GM10248 (cell line): ENCODE measurements around the gene UBQLN4.

Experiments
- CTCF ChIA-PET: fragments of 300-600 bp; sonication (Branson Sonifier 250); formaldehyde crosslinking; extraction: SDS; loops from one replicate; lab custom pipeline; 2021; ENCODE audit warnings: antibody characterized with exemption; lab: Yijun Ruan, JAX
- POLR2A ChIA-PET: fragments of 350-650 bp; sonication (Branson Sonifier 250); formaldehyde crosslinking; extraction: SDS; loops from one replicate; lab custom pipeline; 2020; ENCODE audit warnings: antibody characterized with exemption; lab: Yijun Ruan, JAX
- DNase-seq: peaks from one replicate; pipeline ENCODE4 v3.0.0; 2012; ENCODE audit errors: extremely low spot score
- TF ChIP-seq, protein P1 (sequence below): IDR thresholded peaks from 2 replicates; pipeline ENCODE4 v1.5.1; 2012; ENCODE audit warnings: mild to moderate bottlenecking, low read depth; ENCODE audit errors: extremely low read depth, missing control alignments, control extremely low read depth

The UBQLN4 gene

DNA sequence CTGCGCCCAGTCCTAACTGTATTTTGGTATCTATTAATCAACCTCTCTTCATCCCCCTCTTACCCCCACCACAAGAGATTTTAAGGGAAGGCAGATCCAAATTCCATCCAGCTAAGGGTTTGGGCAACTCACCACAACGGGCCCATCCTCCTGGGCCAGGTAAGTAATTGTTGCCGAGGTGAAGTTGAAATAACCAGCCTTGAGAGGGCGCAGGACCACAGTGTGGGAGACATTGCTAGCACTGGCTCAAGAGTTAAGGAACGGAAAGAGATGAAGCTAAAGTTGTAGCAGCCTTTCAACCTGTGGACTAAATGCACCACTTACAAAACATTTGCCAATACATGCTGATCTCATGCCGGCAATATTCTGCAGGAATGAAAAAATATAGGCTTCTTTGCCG lies 38.8 kb downstream of the UBQLN4 start:
- DNase-seq, result no peak
- CTCF ChIA-PET, result interaction anchor here (1.6 to 3.0 kb wide), 2 partner anchors 26 to 50 kb away, joined by 4 to 16 read pairs; no protein-coding TSS in a partner anchor
- TF ChIP-seq, protein P1, sequence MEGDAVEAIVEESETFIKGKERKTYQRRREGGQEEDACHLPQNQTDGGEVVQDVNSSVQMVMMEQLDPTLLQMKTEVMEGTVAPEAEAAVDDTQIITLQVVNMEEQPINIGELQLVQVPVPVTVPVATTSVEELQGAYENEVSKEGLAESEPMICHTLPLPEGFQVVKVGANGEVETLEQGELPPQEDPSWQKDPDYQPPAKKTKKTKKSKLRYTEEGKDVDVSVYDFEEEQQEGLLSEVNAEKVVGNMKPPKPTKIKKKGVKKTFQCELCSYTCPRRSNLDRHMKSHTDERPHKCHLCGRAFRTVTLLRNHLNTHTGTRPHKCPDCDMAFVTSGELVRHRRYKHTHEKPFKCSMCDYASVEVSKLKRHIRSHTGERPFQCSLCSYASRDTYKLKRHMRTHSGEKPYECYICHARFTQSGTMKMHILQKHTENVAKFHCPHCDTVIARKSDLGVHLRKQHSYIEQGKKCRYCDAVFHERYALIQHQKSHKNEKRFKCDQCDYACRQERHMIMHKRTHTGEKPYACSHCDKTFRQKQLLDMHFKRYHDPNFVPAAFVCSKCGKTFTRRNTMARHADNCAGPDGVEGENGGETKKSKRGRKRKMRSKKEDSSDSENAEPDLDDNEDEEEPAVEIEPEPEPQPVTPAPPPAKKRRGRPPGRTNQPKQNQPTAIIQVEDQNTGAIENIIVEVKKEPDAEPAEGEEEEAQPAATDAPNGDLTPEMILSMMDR, result no peak
- POLR2A ChIA-PET, result interaction anchor here (1.0 kb wide), 1 partner anchor 45 kb away, joined by 4 read pairs; no protein-coding TSS in a partner anchor

DNA sequence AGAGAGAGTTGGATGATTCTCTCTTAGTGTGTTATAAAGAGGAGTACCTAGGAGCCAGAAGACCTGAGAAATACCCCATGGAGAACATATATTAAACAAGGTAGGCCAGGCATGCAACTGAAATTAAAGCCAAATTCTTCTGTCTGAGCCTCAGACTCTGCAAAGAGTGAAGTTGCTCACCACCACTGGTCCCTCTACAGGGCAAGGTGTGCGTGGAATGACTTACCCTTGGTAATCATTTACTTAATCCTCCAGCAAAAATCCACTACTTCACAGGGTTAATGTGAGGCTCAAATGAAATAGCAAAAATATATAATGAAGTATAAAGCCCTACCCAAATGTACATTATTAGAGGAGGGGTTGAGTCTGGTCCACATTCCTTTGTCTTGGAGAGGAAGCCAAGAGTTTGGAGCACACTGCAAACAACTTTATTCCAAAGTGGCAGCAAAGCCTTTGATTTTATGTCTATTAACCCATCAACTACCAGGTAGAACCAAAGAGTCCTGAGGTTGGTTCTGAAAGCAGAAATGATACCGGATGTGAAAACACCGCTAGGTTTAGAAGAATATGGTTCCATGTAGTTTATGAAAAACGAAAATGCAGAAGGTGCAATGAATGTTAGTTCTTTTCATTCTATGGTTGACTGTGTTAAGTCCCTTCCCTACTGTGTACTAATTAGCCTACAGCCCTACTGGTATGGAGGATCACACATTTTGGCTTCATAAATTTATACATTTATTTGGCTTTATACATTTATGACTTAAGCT lies 41.4 kb downstream of the UBQLN4 start:
- DNase-seq, result peak; percentile 75
- POLR2A ChIA-PET, result no interaction called here
- CTCF ChIA-PET, result interaction anchor here (1.5 kb wide), 1 partner anchor 54 kb away, joined by 4 read pairs; no protein-coding TSS in a partner anchor
- TF ChIP-seq, protein P1, result no peak

DNA sequence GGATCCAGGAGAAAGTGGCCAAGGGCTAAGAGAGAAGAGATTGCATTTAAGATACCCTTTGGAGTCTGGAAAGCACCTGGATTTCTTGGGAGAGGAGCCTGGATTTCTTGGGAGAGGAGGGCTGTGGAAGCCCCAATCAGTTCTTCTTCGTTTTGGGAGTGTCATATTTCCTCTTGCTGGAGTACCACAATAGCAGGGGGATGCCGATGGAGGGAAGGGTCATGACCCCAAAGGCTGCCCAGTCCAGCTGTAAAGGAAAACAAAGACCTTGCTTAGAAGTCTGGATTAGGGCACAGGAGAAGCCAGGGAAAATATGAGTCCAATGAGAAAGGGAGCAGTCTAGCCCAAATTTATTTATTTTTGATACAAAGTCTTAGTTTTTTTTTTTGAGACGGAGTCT lies 44.2 kb downstream of the UBQLN4 start:
- TF ChIP-seq, protein P1, result no peak
- DNase-seq, result no peak
- CTCF ChIA-PET, result interaction anchor here (1.5 to 2.0 kb wide), 3 partner anchors 16 to 120 kb away, joined by 3 to 7 read pairs (median 6); no protein-coding TSS in a partner anchor
- POLR2A ChIA-PET, result no interaction called here

DNA sequence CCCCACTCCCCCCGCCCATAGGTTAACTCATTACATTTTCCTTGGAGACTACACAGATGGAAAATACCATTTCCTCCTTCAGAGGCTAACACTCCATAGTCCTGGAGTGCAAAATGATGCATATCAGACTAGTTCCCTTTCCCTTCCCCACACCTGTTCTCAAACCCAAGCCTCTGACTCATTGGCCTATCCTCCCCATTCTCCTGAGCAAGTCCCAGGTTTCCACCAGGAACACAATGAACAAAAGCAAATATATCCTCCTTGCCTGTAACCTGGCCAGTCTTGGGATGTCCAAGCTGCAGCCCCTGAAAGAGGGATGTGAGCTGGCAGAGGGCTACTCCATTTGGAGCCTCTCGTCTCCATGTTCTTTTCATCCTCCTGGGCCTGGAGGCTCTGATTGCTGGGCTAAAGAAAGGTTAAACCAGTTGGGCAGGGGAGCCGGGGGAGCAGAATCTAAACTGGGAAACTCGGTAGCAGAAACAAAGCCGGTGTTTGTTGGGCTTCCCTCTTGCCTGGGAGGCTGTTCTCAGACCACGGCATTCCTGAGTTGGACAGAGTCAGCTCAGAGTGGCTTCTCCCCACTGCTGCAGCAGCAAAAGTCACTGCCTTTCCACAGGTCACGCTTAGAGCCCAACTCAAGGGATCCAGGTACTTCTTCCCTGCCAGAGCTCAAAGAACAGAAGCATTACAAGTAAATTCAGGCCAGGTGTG lies 46.8 kb downstream of the UBQLN4 start:
- TF ChIP-seq, protein P1, result no peak
- POLR2A ChIA-PET, result no interaction called here
- CTCF ChIA-PET, result interaction anchor here (1.1 to 2.6 kb wide), 4 partner anchors 17 to 218 kb away, joined by 3 to 12 read pairs (median 5); no protein-coding TSS in a partner anchor
- DNase-seq, result no peak

DNA sequence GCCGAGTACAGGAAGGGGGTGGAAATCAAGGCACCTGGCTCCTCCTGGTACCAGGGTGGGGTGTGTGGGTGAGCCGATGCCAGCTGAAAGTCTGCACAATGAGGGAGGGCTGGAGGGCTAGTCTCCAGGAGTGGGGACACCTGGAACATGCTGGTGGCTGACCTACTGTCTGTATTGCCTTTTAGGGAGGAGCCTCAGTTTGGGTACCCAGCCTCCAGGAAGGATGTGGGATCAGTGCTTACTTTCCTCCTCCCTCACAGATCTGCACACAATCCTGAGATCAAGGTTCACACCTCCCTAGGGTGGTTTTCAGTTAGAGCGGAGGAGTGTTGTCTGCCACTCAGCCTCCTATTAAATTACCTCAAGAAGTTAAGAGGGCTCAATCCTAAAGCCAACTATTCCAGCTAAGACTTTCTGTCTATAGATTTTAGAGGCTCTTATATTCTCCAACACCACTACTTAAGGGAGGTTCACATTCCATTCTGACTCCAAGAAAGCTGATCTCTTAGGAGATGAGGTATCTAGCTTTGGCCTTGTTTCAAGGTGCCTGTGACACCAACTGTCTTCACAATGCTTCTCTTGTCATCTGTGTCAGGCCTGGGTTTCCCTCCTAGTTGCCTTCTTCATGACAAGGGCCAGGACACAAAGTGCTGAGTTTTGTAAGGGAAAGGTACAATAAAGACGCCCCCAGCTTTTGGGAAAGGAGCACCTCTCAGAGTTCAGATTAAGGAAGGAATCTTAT lies 48.6 kb downstream of the UBQLN4 start:
- TF ChIP-seq, protein P1, result no peak
- DNase-seq, result no peak
- ChIA-PET CTCF (interaction anchor here (0.9 to 1.6 kb wide), 5 partner anchors 9 to 67 kb away, joined by 3 to 6 read pairs (median 4); no protein-coding TSS in a partner anchor), POLR2A (no interaction called here)

DNA sequence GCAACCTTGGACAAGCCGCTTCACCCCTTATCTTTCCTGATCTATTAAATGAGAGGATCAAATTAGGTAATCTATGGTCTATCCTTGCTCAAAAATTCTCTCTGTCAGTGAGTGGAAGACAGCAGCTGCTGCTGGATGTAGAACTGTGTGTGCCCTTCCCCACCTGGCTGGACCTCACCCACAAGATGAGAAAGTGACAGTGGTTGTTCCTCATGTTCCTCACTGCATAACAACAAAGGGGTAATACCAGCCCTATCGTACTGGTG lies 49.7 kb downstream of the UBQLN4 start:
- TF ChIP-seq, protein P1, result no peak
- CTCF ChIA-PET, result interaction anchor here (1.6 kb wide), 1 partner anchor 14 kb away, joined by 8 read pairs; no protein-coding TSS in a partner anchor
- DNase-seq, result no peak
- POLR2A ChIA-PET, result no interaction called here
